ENCODE data around the gene OCIAD1. TPM values are rescaled to one million over a fixed set of nuclear protein-coding genes. Genes with fewer than 3 reads are reported as not detected.
A peak's percentile ranks its signal among the peaks of the same experiment; 100 is the strongest.
"Not testable (repeated sequence)": the region's sequence is repeated elsewhere in the genome, so short reads cannot be mapped to it uniquely, and the experiment has no call there.

The OCIAD1 gene
- polyA plus RNA-seq, 2 donors = 74.7 to 102 TPM

DNA sequence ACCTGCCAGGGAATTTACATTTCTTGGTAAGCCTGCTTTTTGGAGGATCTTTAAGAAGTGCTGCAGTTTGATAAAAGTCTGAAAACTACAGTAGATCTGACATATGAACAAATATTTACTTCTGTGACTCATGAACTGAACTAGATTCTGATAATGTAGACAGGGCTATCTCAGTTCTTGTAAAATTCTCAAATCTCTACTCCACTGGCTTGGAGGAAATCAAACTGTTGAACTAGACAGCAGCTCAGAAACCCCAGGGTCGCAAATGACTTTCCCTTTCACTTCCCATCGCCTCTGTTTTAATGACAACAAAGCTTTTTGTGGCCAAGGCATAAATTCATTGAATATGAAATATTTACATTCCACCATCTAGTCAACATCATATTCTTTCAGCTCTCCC is 15.4 kb upstream of the OCIAD1 start:
- no peaks in the 10 kb centered on the region for H3K4me1 ChIP-seq (ENCODE audit: control insufficient read depth in 2 of 2, insufficient read depth in 2 of 2, low read length in 1 of 2)
- H3K27me3 ChIP-seq (ENCODE audit: control insufficient read depth in 1 of 2, insufficient read depth in 2 of 2, low read length in 2 of 2) = no peaks in the 10 kb centered on the region
- no peak overlapping the region for H3K4me3 ChIP-seq (ENCODE audit: low read depth in 1 of 2, low read length in 2 of 2)
- H3K36me3 ChIP-seq (ENCODE audit: control insufficient read depth in 2 of 2, insufficient read depth in 2 of 2, low read length in 1 of 2) = no peaks in the 10 kb centered on the region
- no peaks in the 10 kb centered on the region for H3K9me3 ChIP-seq (ENCODE audit: control insufficient read depth in 2 of 2, insufficient read depth in 1 of 2, low read depth in 1 of 2, low read length in 1 of 2)
- WGBS, 2 donors = 30 to 44% methylated on average over 2 of the region's 2 CpGs
- H3K27ac ChIP-seq (ENCODE audit: low read depth in 2 of 2, low read length in 1 of 2) = no peak overlapping the region

- H3K4me3 ChIP-seq (ENCODE audit: low read depth in 1 of 2, low read length in 2 of 2); H3K27ac ChIP-seq (ENCODE audit: low read depth in 2 of 2, low read length in 1 of 2); H3K4me1 ChIP-seq (ENCODE audit: control insufficient read depth in 2 of 2, insufficient read depth in 2 of 2, low read length in 1 of 2); H3K27me3 ChIP-seq (ENCODE audit: control insufficient read depth in 1 of 2, insufficient read depth in 2 of 2, low read length in 2 of 2); H3K36me3 ChIP-seq (ENCODE audit: control insufficient read depth in 2 of 2, insufficient read depth in 2 of 2, low read length in 1 of 2); H3K9me3 ChIP-seq (ENCODE audit: control insufficient read depth in 2 of 2, insufficient read depth in 1 of 2, low read depth in 1 of 2, low read length in 1 of 2): not testable (repeated sequence)
- WGBS, 2 donors = 75 to 77% methylated on average over 7 of the region's 7 CpGs
These were observed 14.6 kb upstream of the OCIAD1 start for GRCh38 chr4:48816297-48816696.

GRCh38 chr4:48816971-48817370 is 13.9 kb upstream of the OCIAD1 start:
- no peaks in the 10 kb centered on the region for H3K27me3 ChIP-seq (ENCODE audit: control insufficient read depth in 1 of 2, insufficient read depth in 2 of 2, low read length in 2 of 2)
- H3K4me3 ChIP-seq (ENCODE audit: low read depth in 1 of 2, low read length in 2 of 2) = no peak overlapping the region
- WGBS, 2 donors = 89 to 91% methylated on average over 6 of the region's 6 CpGs
- H3K9me3 ChIP-seq (ENCODE audit: control insufficient read depth in 2 of 2, insufficient read depth in 1 of 2, low read depth in 1 of 2, low read length in 1 of 2) = no peaks in the 10 kb centered on the region
- H3K36me3 ChIP-seq (ENCODE audit: control insufficient read depth in 2 of 2, insufficient read depth in 2 of 2, low read length in 1 of 2) = no peaks in the 10 kb centered on the region
- H3K27ac ChIP-seq (ENCODE audit: low read depth in 2 of 2, low read length in 1 of 2) = no peak overlapping the region
- H3K4me1 ChIP-seq (ENCODE audit: control insufficient read depth in 2 of 2, insufficient read depth in 2 of 2, low read length in 1 of 2) = no peaks in the 10 kb centered on the region

DNA sequence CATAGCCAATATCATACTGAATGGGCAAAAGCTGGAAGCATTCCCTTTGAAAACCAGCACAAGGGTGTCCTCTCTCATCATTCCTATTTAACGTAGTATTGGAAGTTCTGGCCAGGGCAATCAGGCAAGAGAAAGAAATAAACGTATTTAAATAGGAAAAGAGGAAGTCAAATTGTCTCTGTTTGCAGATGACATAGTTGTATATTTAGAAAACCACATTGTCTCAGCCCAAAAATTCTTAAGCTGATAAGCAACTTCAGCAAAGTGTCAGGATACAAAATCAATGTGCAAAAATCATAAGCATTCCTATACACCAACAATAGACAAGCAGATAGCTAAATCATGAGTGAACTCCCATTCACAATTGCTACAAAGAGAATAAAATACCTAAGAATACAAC is 9.5 kb upstream of the OCIAD1 start:
- 63 to 66% methylated on average over 2 of the region's 2 CpGs for WGBS, 2 donors
- H3K36me3 ChIP-seq (ENCODE audit: control insufficient read depth in 2 of 2, insufficient read depth in 2 of 2, low read length in 1 of 2); H3K27ac ChIP-seq (ENCODE audit: low read depth in 2 of 2, low read length in 1 of 2); H3K9me3 ChIP-seq (ENCODE audit: control insufficient read depth in 2 of 2, insufficient read depth in 1 of 2, low read depth in 1 of 2, low read length in 1 of 2); H3K4me1 ChIP-seq (ENCODE audit: control insufficient read depth in 2 of 2, insufficient read depth in 2 of 2, low read length in 1 of 2); H3K4me3 ChIP-seq (ENCODE audit: low read depth in 1 of 2, low read length in 2 of 2); H3K27me3 ChIP-seq (ENCODE audit: control insufficient read depth in 1 of 2, insufficient read depth in 2 of 2, low read length in 2 of 2): not testable (repeated sequence)

GRCh38 chr4:48827622-48828021 is 3.3 kb upstream of the OCIAD1 start:
- Histone ChIP-seq H3K27me3 (ENCODE audit: control insufficient read depth in 1 of 2, insufficient read depth in 2 of 2, low read length in 2 of 2) (no peaks in the 10 kb centered on the region), H3K4me1 (ENCODE audit: control insufficient read depth in 2 of 2, insufficient read depth in 2 of 2, low read length in 1 of 2) (no peaks in the 10 kb centered on the region), H3K4me3 (ENCODE audit: low read depth in 1 of 2, low read length in 2 of 2) (no peak overlapping the region), H3K36me3 (ENCODE audit: control insufficient read depth in 2 of 2, insufficient read depth in 2 of 2, low read length in 1 of 2) (no peaks in the 10 kb centered on the region), H3K27ac (ENCODE audit: low read depth in 2 of 2, low read length in 1 of 2) (no peak overlapping the region), H3K9me3 (ENCODE audit: control insufficient read depth in 2 of 2, insufficient read depth in 1 of 2, low read depth in 1 of 2, low read length in 1 of 2) (no peaks in the 10 kb centered on the region)
- WGBS, 2 donors = 92% methylated on average over 5 of the region's 5 CpGs

GRCh38 chr4:48831532-48832030 is 693 bp downstream of the OCIAD1 start:
- H3K27ac ChIP-seq (ENCODE audit: low read depth in 2 of 2, low read length in 1 of 2) = peak overlapping the region; percentile 83 to 97
- H3K36me3 ChIP-seq (ENCODE audit: control insufficient read depth in 2 of 2, insufficient read depth in 2 of 2, low read length in 1 of 2) = peaks cover 2 to 9% of the 10 kb centered on the region in 2 donors
- no peaks in the 10 kb centered on the region for H3K9me3 ChIP-seq (ENCODE audit: control insufficient read depth in 2 of 2, insufficient read depth in 1 of 2, low read depth in 1 of 2, low read length in 1 of 2)
- no peaks in the 10 kb centered on the region for H3K4me1 ChIP-seq (ENCODE audit: control insufficient read depth in 2 of 2, insufficient read depth in 2 of 2, low read length in 1 of 2)
- WGBS, 2 donors = 0% methylated on average over 10 of the region's 10 CpGs
- peak overlapping the region; percentile 82 to 86 for H3K4me3 ChIP-seq (ENCODE audit: low read depth in 1 of 2, low read length in 2 of 2)
- no peaks in the 10 kb centered on the region for H3K27me3 ChIP-seq (ENCODE audit: control insufficient read depth in 1 of 2, insufficient read depth in 2 of 2, low read length in 2 of 2)

GRCh38 chr4:48832571-48832970 is 1.7 kb downstream of the OCIAD1 start:
- Histone ChIP-seq H3K9me3 (ENCODE audit: control insufficient read depth in 2 of 2, insufficient read depth in 1 of 2, low read depth in 1 of 2, low read length in 1 of 2) (no peaks in the 10 kb centered on the region), H3K27ac (ENCODE audit: low read depth in 2 of 2, low read length in 1 of 2) (no peak overlapping the region), H3K27me3 (ENCODE audit: control insufficient read depth in 1 of 2, insufficient read depth in 2 of 2, low read length in 2 of 2) (no peaks in the 10 kb centered on the region), H3K4me3 (ENCODE audit: low read depth in 1 of 2, low read length in 2 of 2) (no peak overlapping the region), H3K36me3 (ENCODE audit: control insufficient read depth in 2 of 2, insufficient read depth in 2 of 2, low read length in 1 of 2) (peaks cover 2 to 9% of the 10 kb centered on the region in 2 donors), H3K4me1 (ENCODE audit: control insufficient read depth in 2 of 2, insufficient read depth in 2 of 2, low read length in 1 of 2) (no peaks in the 10 kb centered on the region)
- WGBS, 2 donors = 79 to 81% methylated on average over 5 of the region's 5 CpGs

- Histone ChIP-seq H3K9me3 (ENCODE audit: control insufficient read depth in 2 of 2, insufficient read depth in 1 of 2, low read depth in 1 of 2, low read length in 1 of 2) (no peaks in the 10 kb centered on the region), H3K4me3 (ENCODE audit: low read depth in 1 of 2, low read length in 2 of 2) (no peak overlapping the region), H3K27ac (ENCODE audit: low read depth in 2 of 2, low read length in 1 of 2) (no peak overlapping the region), H3K27me3 (ENCODE audit: control insufficient read depth in 1 of 2, insufficient read depth in 2 of 2, low read length in 2 of 2) (no peaks in the 10 kb centered on the region), H3K36me3 (ENCODE audit: control insufficient read depth in 2 of 2, insufficient read depth in 2 of 2, low read length in 1 of 2) (peaks cover 5 to 9% of the 10 kb centered on the region in 2 donors), H3K4me1 (ENCODE audit: control insufficient read depth in 2 of 2, insufficient read depth in 2 of 2, low read length in 1 of 2) (no peaks in the 10 kb centered on the region)
- 96 to 97% methylated on average over 4 of the region's 4 CpGs for whole genome bisulfite sequencing, 2 donors
These were observed 5.8 kb downstream of the OCIAD1 start for GRCh38 chr4:48836658-48837057.

- Histone ChIP-seq H3K4me3 (ENCODE audit: low read depth in 1 of 2, low read length in 2 of 2) (no peak overlapping the region), H3K27me3 (ENCODE audit: control insufficient read depth in 1 of 2, insufficient read depth in 2 of 2, low read length in 2 of 2) (no peaks in the 10 kb centered on the region), H3K27ac (ENCODE audit: low read depth in 2 of 2, low read length in 1 of 2) (no peak overlapping the region), H3K9me3 (ENCODE audit: control insufficient read depth in 2 of 2, insufficient read depth in 1 of 2, low read depth in 1 of 2, low read length in 1 of 2) (no peaks in the 10 kb centered on the region), H3K4me1 (ENCODE audit: control insufficient read depth in 2 of 2, insufficient read depth in 2 of 2, low read length in 1 of 2) (no peaks in the 10 kb centered on the region), H3K36me3 (ENCODE audit: control insufficient read depth in 2 of 2, insufficient read depth in 2 of 2, low read length in 1 of 2) (peaks cover 0 to 3% of the 10 kb centered on the region in 2 donors)
- WGBS, 2 donors = 90 to 91% methylated on average over 9 of the region's 9 CpGs
These were observed 10.3 kb downstream of the OCIAD1 start for GRCh38 chr4:48841045-48841827.

DNA sequence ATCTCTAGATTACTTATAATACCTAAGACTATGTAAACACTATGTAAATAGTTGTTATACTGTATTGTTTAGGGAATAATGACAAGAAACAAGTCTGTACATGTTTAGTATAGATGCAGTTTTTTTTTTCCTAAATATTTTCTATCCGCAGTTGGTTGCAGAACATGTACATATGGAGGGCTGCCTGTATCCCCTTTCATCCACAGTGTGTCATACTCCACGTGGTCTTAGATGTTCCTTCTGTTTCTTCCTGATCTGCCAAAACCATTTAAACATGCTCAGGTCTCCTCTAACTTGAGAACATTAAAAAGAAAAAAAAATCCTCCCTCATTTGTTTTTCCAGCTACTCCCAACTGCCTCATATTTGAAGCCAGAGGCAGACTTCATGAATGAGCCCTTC is 14.0 kb downstream of the OCIAD1 start:
- no peaks in the 10 kb centered on the region for H3K27me3 ChIP-seq (ENCODE audit: control insufficient read depth in 1 of 2, insufficient read depth in 2 of 2, low read length in 2 of 2)
- no peak overlapping the region for H3K4me3 ChIP-seq (ENCODE audit: low read depth in 1 of 2, low read length in 2 of 2)
- 76 to 84% methylated on average over 2 of the region's 2 CpGs for WGBS, 2 donors
- no peak overlapping the region for H3K27ac ChIP-seq (ENCODE audit: low read depth in 2 of 2, low read length in 1 of 2)
- no peaks in the 10 kb centered on the region for H3K36me3 ChIP-seq (ENCODE audit: control insufficient read depth in 2 of 2, insufficient read depth in 2 of 2, low read length in 1 of 2)
- no peaks in the 10 kb centered on the region for H3K9me3 ChIP-seq (ENCODE audit: control insufficient read depth in 2 of 2, insufficient read depth in 1 of 2, low read depth in 1 of 2, low read length in 1 of 2)
- H3K4me1 ChIP-seq (ENCODE audit: control insufficient read depth in 2 of 2, insufficient read depth in 2 of 2, low read length in 1 of 2) = no peaks in the 10 kb centered on the region

Data from esophagus (tissue), 2 donors.